Kidney (tissue), 14 donors: ENCODE results near the gene ZYG11B. TPM values are rescaled to one million over a fixed set of nuclear protein-coding genes. Genes with fewer than 3 reads are reported as not detected.

Experiments
- DNase-seq, 5 donors: peaks; one replicate each; pipeline ENCODE4 v3.0.0-alpha.2; 2013 to 2020
- FAIRE-seq: peaks from 2 replicates; lab custom pipeline; 2012; peaks lifted over from hg19 to GRCh38; lab: Jason Lieb, UNC
- H3K27ac ChIP-seq, 2 donors: one replicate each; pipeline ENCODE4 v1.7.0; 2013; ENCODE audit warnings: low read depth in 2 of 2, low read length in 2 of 2, inconsistent platforms in 1 of 2
- H3K27me3 ChIP-seq: one replicate; pipeline ENCODE4 v1.7.1; 2013; ENCODE audit warnings: low read length, inconsistent platforms; ENCODE audit not compliant: control insufficient read depth, insufficient read depth
- H3K36me3 ChIP-seq, 3 donors: one replicate each; pipeline versions ENCODE4 v1.7.0 to v1.7.1; 2013; ENCODE audit warnings: low read length in 3 of 3, control low read depth in 1 of 3, inconsistent platforms in 1 of 3; ENCODE audit not compliant: insufficient read depth in 3 of 3, control insufficient read depth in 2 of 3
- H3K4me1 ChIP-seq, 3 donors: one replicate each; pipeline versions ENCODE4 v1.7.0 to v1.7.1; 2013; ENCODE audit warnings: low read length in 3 of 3, inconsistent platforms in 1 of 3, low read depth in 1 of 3; ENCODE audit not compliant: control insufficient read depth in 2 of 3, insufficient read depth in 2 of 3
- H3K4me3 ChIP-seq, 3 donors: one replicate each; pipeline versions ENCODE4 v1.7.0 to v1.8.1; 2013; ENCODE audit warnings: low read length in 3 of 3, control low read depth in 1 of 3, inconsistent platforms in 1 of 3
- H3K9ac ChIP-seq, 3 donors: one replicate each; pipeline versions ENCODE4 v1.7.0 to v1.7.1; 2013; ENCODE audit warnings: low read length in 3 of 3, control low read depth in 1 of 3, inconsistent platforms in 1 of 3
- H3K9me3 ChIP-seq, 3 donors: one replicate each; pipeline versions ENCODE4 v1.7.0 to v1.7.1; 2013; ENCODE audit warnings: low read length in 3 of 3, control low read depth in 1 of 3, inconsistent platforms in 1 of 3; ENCODE audit not compliant: control insufficient read depth in 2 of 3, insufficient read depth in 1 of 3
- CTCF ChIP-seq: IDR thresholded peaks from 3 replicates; pipeline ENCODE4 v1.5.1; 2012; ENCODE audit warnings: mild to moderate bottlenecking, moderate library complexity, borderline replicate concordance; ENCODE audit not compliant: insufficient read depth; ENCODE audit errors: extremely low read depth
- intact Hi-C: fragments of 100-400 bp; cut with DNase I; formaldehyde crosslinking; loops from one replicate; pipeline ENCODE4 v1.11.1; 2022
- polyA plus RNA-seq: library from polyadenylated mRNA; stranded (reverse); fragments of 350-450 nt; fragmentation: Illumina TruSeq; extraction: RNeasy Lipid Tissue Mini Kit (QIAGEN cat#74804); gene quantifications from one replicate; pipeline ENCODE4 v1.2.3, GENCODE V29; 2014; ENCODE audit warnings: low read depth, low replicate concordance; ENCODE audit not compliant: insufficient read depth
- total RNA-seq: library from RNA; stranded (reverse); fragmentation: NEBNext Ultra II Directional; extraction: Animal tissue kit (Norgen Biotek cat#: 25700); gene quantifications from one replicate; pipeline ENCODE4 v1.2.1, GENCODE V29; 2021
- donor health status: control.
- donor health status: control.
- donor health status: control.
- donor health status: control.
- donor health status: control.
- donor health status: DM: yes; HTN: yes; CAD: no.
- donor health status: Normal renal cell carcinoma (clear cell type).

The ZYG11B gene
- total and polyA plus RNA-seq, 2 donors from 2014 or later: 7.8 to 28.2 TPM

- Histone ChIP-seq H3K36me3 (no peaks in the 10 kb centered on the region), H3K27me3 (no peaks in the 10 kb centered on the region), H3K27ac (no peak overlapping the region), H3K4me1 (no peaks in the 10 kb centered on the region), H3K9ac (no peak overlapping the region), H3K9me3 (no peaks in the 10 kb centered on the region), H3K4me3 (no peak overlapping the region)
- no peak for TF ChIP-seq CTCF
- DNase-seq: no peak
- intact Hi-C loops: no loop called here
- FAIRE-seq: no peak
Measured at GRCh38 chr1:52852854-52853253, 126.6 kb downstream of the ZYG11B start.

- no peak overlapping the region for H3K27ac ChIP-seq
- intact Hi-C loops: no loop called here
- TF ChIP-seq CTCF: no peak
- H3K9me3 ChIP-seq: no peaks in the 10 kb centered on the region
- FAIRE-seq (no peak), DNase-seq (no peak)
- H3K4me1 ChIP-seq: no peaks in the 10 kb centered on the region
- H3K4me3 ChIP-seq: no peak overlapping the region
- H3K27me3 ChIP-seq: no peaks in the 10 kb centered on the region
- H3K9ac ChIP-seq: no peak overlapping the region
- H3K36me3 ChIP-seq: no peaks in the 10 kb centered on the region
Measured at GRCh38 chr1:52855584-52855983, 129.3 kb downstream of the ZYG11B start.

GRCh38 chr1:52856026-52856425, 129.8 kb downstream of the ZYG11B start:
- FAIRE-seq (no peak), DNase-seq (no peak)
- H3K4me3 ChIP-seq: no peak overlapping the region
- intact Hi-C loops: no loop called here
- H3K27me3 ChIP-seq: no peaks in the 10 kb centered on the region
- H3K9ac ChIP-seq: no peak overlapping the region
- H3K36me3 ChIP-seq: no peaks in the 10 kb centered on the region
- no peak overlapping the region for H3K27ac ChIP-seq
- TF ChIP-seq CTCF: no peak
- no peaks in the 10 kb centered on the region for H3K9me3 ChIP-seq
- H3K4me1 ChIP-seq: no peaks in the 10 kb centered on the region

GRCh38 chr1:52857443-52857842, 131.2 kb downstream of the ZYG11B start:
- no peak for DNase-seq
- Histone ChIP-seq H3K4me3 (no peak overlapping the region), H3K27ac (no peak overlapping the region), H3K27me3 (no peaks in the 10 kb centered on the region), H3K36me3 (no peaks in the 10 kb centered on the region), H3K9ac (no peak overlapping the region), H3K9me3 (no peaks in the 10 kb centered on the region), H3K4me1 (no peaks in the 10 kb centered on the region)
- intact Hi-C loops: no loop called here
- no peak for FAIRE-seq
- no peak for TF ChIP-seq CTCF
